HG03159 (cell line): ENCODE measurements around the gene NOL12.
"Not testable (repeated sequence)": the region's sequence is repeated elsewhere in the genome, so short reads cannot be mapped to it uniquely, and the experiment has no call there.

ENCODE experiments used
- ATAC-seq: cut with Tn5 transposase; IDR thresholded peaks from one replicate; pipeline ENCODE4 v1.9.1; 2021; ENCODE audit warnings: mild to moderate bottlenecking, moderate library complexity; ENCODE audit not compliant: unreplicated experiment

Gene NOL12, protein sequence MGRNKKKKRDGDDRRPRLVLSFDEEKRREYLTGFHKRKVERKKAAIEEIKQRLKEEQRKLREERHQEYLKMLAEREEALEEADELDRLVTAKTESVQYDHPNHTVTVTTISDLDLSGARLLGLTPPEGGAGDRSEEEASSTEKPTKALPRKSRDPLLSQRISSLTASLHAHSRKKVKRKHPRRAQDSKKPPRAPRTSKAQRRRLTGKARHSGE

DNA sequence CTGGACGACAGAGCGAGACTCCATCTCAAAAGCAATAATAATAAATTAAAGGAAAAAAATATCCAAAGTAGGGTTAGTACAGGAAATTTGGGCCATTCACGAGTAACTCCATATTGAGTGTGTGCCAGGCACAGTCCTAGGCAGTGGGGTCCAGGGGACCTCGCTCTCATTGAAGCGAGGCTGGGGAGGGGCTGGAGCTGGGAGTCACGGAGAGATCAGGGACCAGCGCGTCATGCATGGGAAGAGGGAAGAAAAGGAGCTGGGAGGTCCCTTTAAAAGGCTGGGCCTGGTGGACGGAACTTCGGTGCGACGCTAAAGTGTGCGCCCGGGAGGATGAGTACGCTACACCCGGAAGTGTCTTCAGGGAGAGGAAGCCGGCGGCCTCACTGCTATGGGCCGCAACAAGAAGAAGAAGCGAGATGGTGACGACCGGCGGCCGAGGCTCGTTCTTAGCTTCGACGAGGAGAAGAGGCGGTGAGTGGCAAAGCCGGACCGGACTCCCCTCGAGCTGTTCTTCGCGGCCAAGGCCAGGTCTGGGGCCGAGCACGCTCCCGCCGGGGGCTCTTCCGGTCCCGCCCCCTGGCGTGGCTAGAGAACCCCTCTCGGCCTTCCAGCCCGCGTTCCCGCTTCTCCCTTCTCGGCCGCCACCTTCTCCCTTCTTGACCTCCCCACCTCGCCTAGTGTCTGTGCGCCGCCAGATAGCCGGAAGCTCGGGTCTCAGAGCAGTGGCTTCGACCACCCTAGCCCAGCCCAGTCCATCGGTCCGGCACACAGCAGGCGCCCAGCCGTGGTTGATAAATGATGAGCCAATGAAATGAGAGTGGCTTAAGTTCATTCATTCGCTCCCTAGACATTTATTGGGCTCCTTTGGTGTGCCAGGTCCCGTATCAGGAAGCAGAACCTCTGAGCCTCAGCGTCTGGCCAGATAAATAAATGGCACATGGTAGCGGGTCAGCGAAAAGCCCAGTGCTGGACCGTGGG, at the start of gene NOL12:
NOL12 (plus strand) TSS at position 342 of the 981 bp plus-strand sequence; CDS start at position 392, 50 bp downstream.
- ATAC-seq = peak; percentile 82

- no peak for ATAC-seq
Observed at GRCh38 chr22:37636949-37637273, 49.2 kb upstream of the NOL12 start.

GRCh38 chr22:37638391-37639069, 47.6 kb upstream of the NOL12 start:
- no peak for ATAC-seq

- ATAC-seq = no peak
Observed at GRCh38 chr22:37639070-37639760, 46.9 kb upstream of the NOL12 start, which contains the start of gene SH3BP1. Gene SH3BP1, plus strand, starts transcription at chr22:37639669. Its CDS starts 119 bp downstream, at chr22:37639788.

- ATAC-seq = no peak
Observed at GRCh38 chr22:37639771-37640590, 46.2 kb upstream of the NOL12 start.

DNA sequence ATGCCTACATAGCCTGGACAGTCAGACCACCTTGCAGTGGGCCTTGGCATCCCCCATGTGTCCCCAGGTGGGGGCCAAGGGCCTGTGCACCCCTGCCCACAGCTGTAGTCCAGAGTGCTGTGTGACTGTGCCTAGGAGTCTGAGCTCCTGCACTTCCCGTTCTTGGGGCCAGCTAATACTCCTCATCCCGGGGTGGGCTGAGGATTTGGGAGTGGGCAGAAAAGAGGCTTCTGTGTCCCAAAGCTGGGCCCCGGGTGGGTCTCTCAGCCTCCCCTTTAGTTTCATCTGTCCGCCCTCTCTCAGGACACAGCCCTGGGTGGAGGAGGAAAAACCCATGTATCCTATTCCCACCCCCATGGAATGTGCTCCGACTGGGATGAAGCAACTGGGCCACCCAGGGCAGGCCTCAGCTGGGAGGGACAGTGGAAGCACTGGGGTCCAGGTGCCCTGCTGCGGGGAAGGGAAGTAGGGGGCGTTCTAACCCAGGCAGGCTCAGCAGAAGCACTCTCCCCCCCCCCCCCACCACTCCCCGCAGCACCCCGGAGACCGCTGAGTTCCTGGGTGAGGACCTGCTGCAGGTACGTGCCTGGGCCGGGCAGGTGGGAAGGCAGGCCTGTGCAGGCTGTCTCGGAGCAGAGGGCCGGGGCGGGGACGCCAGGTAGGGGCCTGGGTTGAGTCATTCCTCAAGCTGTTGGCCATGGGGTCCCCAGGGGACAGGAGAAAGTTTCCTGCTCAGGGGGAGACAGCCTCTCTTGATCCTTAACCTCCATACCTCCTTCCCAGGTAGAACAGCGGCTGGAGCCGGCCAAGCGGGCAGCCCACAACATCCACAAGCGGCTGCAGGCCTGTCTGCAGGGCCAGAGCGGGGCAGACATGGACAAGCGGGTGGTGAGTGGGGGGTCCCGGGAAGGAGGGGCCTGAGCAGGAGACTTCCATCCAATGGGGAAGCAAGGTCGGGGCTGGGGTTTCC, 45.3 kb upstream of the NOL12 start:
- no peak for ATAC-seq

- ATAC-seq = no peak
Observed at GRCh38 chr22:37641561-37641949, 44.6 kb upstream of the NOL12 start.

GRCh38 chr22:37643225-37643847, 42.8 kb upstream of the NOL12 start:
- ATAC-seq = no peak

DNA sequence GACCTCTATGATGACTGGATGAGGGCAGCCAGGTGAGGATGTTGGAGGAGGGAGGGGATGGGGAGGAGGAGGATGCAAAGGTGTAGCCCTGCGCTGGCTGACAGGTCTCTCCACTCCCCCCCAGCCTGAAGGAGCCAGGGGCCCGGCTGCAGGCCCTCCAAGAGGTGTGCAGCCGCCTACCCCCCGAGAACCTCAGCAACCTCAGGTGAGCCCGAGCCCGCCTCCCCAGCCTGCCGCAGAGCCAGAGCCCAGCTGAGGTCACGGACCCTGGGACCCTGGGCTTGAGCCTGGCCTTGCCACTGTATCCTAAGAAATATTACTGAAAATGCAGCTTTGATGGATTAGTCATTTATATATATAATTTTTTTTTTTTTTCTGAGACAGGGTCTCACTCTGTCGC, 38.8 kb upstream of the NOL12 start:
- ATAC-seq = no peak

- no peak for ATAC-seq
Observed at GRCh38 chr22:37647928-37648327, 38.2 kb upstream of the NOL12 start.

DNA sequence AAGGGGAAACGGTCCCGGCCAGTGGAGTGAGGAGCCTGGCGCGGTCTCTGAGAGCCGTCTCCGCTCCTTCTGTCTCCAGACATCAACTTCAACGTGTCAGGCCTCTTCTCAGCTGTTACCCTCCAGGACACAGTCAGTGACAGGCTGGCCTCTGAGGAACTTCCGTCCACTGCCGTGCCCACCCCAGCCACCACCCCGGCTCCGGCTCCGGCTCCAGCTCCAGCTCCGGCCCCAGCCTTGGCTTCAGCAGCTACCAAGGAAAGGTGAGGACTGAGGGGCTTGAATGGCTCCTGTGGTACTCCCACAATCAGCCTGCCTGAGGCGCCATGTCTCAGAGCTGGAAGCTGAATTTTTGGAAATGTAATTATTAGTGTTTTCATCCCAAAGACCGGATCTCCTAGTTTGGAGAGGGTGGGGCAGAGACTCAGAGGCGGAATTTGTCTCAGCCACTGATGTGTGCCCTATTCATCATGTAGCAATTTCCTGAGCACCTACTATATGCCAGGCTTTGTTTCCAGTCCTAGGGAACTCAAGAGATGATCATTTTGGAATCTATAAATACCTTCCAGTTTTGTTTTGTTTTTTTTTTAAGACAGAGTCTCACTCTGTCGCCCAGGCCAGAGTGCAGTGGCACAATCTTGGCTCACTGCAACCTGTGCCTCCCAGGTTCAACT, 35.5 kb upstream of the NOL12 start:
- no peak for ATAC-seq

DNA sequence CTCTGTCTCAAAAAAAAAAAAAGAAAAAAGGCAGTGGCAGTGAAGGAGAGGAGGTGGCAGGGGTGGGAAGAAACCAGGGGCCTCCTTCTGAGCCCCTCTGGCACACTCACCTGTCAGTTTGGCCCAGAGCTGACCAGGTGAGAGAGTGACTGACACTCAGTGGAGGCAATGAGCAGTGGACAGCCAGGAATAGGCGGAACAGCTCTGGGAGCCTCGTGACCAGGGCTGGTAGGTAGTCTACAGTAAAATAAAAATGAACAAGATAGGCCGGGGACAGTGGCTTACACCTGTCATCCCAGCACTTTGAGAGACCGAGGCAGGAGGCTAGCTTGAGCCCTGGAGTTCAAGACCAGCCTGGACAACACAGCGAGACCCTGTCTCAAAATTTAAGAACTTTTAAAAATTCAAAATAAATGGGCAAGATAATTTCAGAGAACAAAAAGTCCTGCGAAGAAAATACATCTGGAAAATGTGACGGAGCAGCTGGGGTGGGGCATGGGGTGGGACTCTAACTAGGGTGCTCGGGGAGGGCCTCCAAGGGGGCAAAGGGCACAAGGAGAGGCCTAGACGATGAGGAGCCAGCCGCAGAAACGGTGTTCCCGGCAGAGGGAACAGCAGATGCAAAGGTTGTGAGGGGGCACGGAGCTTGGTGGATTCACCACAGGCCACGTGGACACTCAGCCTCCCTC, 31.4 kb upstream of the NOL12 start:
- no peak for ATAC-seq

DNA sequence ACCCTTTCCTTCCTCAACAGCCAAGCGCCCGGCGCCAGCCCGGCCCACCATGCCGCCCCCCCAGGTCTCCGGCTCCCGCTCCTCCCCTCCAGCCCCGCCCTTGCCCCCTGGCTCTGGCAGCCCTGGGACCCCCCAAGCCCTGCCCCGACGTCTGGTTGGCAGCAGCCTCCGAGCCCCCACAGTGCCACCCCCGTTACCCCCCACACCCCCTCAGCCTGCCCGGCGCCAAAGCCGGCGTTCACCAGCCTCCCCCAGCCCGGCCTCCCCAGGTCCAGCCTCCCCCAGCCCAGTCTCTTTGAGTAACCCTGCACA, 30.9 kb upstream of the NOL12 start:
- no peak for ATAC-seq

DNA sequence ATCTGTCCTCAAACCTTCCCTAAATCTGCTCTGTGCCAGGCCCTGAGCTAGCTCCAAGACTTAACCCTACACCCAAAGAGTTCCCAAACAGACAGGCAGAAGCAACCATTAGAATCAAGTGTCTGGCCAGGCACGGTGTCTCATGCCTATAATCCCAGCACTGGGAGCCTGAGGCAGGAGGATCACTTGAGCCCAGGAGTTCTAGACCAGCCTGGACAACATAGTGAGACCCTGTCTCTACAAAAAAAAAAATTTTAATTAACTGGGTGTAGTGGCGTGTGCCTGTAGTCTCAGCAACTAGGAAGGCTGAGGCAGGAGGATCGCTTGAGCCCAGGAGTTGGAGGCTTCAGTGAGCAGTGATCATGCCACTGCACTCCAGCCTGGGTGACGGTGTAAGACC, 29.6 kb upstream of the NOL12 start:
- not testable (repeated sequence) for ATAC-seq

GRCh38 chr22:37657590-37658132, 28.5 kb upstream of the NOL12 start:
- ATAC-seq = peak; percentile 16

DNA sequence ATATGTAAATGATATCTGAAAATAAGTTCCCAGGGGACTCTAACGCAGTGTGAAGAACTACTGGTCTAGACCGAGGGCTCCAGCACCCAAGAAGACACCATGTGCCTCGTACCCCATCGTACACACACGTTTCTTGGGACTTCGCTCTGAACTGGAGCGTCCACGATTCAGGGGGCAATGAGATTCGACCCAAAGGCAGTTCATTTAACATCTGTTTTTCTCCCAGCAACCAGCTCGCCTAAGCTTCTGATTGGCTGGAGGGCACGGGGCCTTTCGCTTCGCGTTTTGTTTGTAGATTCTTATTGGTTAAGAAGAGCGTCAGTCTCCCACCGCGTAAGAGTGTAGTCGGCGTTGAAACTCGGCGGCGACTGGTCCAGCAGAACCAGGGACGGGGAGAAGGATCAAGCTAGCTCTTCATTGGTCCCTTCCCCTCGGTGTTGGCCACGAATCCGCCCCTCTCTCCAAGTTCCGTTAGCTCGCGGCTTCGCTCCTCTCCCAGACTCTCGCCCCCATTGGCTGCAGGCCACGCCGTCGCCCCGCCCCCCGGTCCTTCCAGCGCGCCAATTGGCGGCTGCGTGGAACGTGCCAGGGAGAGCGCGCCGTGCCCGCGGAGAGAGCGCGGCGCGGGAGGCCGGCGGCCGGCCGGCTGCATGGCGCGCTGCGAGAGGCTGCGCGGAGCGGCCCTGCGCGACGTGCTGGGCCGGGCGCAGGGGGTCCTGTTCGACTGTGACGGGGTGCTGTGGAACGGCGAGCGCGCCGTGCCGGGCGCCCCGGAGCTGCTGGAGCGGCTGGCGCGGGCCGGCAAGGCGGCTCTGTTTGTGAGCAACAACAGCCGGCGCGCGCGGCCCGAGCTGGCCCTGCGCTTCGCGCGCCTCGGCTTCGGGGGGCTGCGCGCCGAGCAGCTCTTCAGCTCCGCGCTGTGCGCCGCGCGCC, 27.7 kb upstream of the NOL12 start, which contains the start of gene PDXP:
PDXP (plus strand) TSS at position 591 of the 933 bp plus-strand sequence; CDS start at position 651, 60 bp downstream.
- peak; percentile 78 for ATAC-seq
